Islet precursor cell (in vitro differentiated cells): ENCODE measurements around the gene FBLN2.

ENCODE experiments used
- DNase-seq: peaks from one replicate; pipeline ENCODE4 v3.0.0-alpha.2; 2018

FBLN2 gene

GRCh38 chr3:13627681-13628080 lies 78.8 kb downstream of the FBLN2 start:
- no peak for DNase-seq

- no peak for DNase-seq
Measured at GRCh38 chr3:13628432-13628831, 79.5 kb downstream of the FBLN2 start.

- no peak for DNase-seq
Measured at GRCh38 chr3:13628841-13629551, 80.1 kb downstream of the FBLN2 start.

GRCh38 chr3:13629644-13630043 lies 80.7 kb downstream of the FBLN2 start:
- DNase-seq, result no peak

- no peak for DNase-seq
Measured at GRCh38 chr3:13631256-13631655, 82.3 kb downstream of the FBLN2 start.

GRCh38 chr3:13633176-13633575 lies 84.3 kb downstream of the FBLN2 start:
- no peak for DNase-seq

- DNase-seq, result no peak
Measured at GRCh38 chr3:13634151-13634550, 85.2 kb downstream of the FBLN2 start.

GRCh38 chr3:13634615-13635014 lies 85.7 kb downstream of the FBLN2 start:
- DNase-seq, result no peak

- no peak for DNase-seq
Measured at GRCh38 chr3:13636186-13636585, 87.3 kb downstream of the FBLN2 start.

- no peak for DNase-seq
Measured at GRCh38 chr3:13636874-13637273, 87.9 kb downstream of the FBLN2 start.

GRCh38 chr3:13637311-13637891 lies 88.5 kb downstream of the FBLN2 start:
- DNase-seq, result no peak

GRCh38 chr3:13637953-13638352 lies 89.0 kb downstream of the FBLN2 start:
- no peak for DNase-seq

GRCh38 chr3:13638927-13639326 lies 90.0 kb downstream of the FBLN2 start:
- DNase-seq, result no peak

GRCh38 chr3:13642597-13642996 lies 93.7 kb downstream of the FBLN2 start:
- DNase-seq, result no peak

GRCh38 chr3:13644341-13645117 lies 95.6 kb downstream of the FBLN2 start:
- no peak for DNase-seq

- DNase-seq, result no peak
Measured at GRCh38 chr3:13645801-13646637, 97.1 kb downstream of the FBLN2 start.

- DNase-seq, result no peak
Measured at GRCh38 chr3:13647298-13648059, 98.6 kb downstream of the FBLN2 start.

GRCh38 chr3:13648060-13649001 lies 99.4 kb downstream of the FBLN2 start:
- DNase-seq, result peak; percentile 96

GRCh38 chr3:13650210-13651056 lies 101.5 kb downstream of the FBLN2 start:
- DNase-seq, result peak; percentile 92

GRCh38 chr3:13651057-13651400 lies 102.1 kb downstream of the FBLN2 start:
- no peak for DNase-seq
